HG03280 (cell line): ENCODE measurements around the gene EN2.

Experiments
- ATAC-seq: cut with Tn5 transposase; IDR thresholded peaks from one replicate; pipeline ENCODE4 v1.9.1; 2021; ENCODE audit warnings: mild to moderate bottlenecking, moderate library complexity; ENCODE audit not compliant: unreplicated experiment

EN2 gene

DNA sequence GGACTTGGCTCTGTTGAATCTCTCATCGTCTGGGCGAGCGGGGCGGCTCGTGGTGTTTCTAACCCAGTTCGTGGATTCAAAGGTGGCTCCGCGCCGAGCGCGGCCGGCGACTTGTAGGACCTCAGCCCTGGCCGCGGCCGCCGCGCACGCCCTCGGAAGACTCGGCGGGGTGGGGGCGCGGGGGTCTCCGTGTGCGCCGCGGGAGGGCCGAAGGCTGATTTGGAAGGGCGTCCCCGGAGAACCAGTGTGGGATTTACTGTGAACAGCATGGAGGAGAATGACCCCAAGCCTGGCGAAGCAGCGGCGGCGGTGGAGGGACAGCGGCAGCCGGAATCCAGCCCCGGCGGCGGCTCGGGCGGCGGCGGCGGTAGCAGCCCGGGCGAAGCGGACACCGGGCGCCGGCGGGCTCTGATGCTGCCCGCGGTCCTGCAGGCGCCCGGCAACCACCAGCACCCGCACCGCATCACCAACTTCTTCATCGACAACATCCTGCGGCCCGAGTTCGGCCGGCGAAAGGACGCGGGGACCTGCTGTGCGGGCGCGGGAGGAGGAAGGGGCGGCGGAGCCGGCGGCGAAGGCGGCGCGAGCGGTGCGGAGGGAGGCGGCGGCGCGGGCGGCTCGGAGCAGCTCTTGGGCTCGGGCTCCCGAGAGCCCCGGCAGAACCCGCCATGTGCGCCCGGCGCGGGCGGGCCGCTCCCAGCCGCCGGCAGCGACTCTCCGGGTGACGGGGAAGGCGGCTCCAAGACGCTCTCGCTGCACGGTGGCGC is at the start of gene EN2:
EN2 (plus strand) TSS at position 19 of the 767 bp plus-strand sequence; CDS start at position 268, 249 bp downstream.
- no peak for ATAC-seq

DNA sequence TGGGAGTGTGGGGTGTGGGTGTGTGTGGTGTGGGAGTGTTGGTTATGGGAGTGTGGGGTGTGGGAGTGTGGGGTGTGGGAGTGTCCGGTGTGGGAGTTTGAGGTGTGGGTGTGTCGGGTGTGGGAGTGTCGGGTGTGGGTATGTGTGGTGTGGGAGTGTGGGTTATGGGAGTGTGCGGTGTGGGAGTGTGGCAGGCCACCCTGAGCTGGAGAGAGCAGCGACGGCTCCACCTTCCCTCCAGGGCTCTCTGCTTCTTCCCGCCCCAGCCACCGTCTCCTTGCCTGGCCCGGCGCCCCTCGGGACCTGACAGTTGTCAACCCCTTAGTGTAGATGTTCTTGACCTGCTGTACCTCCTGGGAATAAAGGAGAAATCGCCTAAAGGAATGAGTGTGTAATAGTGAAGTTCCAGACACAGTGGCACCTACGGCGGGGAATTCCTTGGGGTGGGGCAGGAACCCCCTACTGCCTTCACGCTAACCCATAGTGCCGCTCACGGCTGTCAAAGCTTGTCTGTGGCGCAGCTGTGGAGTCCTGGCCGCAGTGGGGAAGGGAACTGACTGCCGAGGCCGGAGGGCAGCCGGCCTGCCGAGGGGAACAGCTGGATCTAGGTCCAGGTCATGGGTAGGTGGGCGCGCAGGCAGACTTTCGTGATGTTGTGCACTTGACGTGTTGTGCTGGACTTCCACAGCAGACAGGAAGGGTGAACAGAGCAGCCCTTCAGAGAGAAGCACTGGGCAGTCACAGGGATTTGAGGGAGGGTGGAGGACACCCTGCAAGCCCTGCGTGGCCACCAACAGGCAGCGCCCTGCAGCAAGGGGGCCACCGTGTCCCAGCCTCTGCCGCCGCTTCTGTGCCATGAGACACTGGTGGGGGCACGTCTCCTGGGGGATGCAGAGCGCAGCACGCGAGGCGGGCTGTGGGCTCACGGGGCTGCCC is 49.0 kb upstream of the EN2 start:
- ATAC-seq = no peak

DNA sequence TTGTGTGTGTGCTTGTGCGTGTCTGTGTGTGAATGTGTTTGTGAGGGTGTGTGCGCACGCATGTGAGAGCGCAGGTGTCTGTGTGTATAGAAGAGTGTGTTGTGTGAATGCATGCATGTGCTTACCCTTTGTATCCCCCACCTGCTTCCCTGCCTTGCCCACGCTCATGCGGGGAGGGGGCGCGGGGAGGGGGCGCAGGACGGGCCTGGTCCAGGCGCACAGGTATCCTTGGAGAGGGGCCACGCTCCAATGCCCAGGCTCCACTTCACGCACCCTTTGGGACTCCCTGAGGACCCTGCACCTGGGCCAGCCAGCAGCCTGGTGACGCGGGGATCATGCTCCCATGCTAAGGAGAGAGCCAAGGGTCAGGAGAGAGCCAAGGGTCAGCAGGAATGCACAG is 47.9 kb upstream of the EN2 start:
- no peak for ATAC-seq

DNA sequence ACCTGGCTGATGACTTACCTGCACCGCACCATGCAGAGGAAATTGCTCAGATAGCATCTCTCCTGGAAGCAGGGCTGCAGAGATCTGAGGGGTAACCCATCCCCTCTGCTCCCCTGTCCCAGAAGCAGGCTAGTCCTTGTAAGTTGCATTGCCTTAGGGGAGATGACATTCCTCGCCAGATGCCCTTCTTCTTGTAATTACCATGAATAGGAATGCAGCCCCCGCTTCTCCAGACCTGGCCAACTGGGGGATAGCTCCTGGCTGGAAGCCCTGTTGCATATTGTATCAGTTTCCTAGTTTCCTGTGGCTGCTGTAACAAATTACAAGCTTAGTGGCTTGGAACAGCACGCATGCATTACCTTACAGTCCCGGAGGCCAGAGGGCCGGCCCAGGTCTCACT is 47.5 kb upstream of the EN2 start:
- no peak for ATAC-seq

DNA sequence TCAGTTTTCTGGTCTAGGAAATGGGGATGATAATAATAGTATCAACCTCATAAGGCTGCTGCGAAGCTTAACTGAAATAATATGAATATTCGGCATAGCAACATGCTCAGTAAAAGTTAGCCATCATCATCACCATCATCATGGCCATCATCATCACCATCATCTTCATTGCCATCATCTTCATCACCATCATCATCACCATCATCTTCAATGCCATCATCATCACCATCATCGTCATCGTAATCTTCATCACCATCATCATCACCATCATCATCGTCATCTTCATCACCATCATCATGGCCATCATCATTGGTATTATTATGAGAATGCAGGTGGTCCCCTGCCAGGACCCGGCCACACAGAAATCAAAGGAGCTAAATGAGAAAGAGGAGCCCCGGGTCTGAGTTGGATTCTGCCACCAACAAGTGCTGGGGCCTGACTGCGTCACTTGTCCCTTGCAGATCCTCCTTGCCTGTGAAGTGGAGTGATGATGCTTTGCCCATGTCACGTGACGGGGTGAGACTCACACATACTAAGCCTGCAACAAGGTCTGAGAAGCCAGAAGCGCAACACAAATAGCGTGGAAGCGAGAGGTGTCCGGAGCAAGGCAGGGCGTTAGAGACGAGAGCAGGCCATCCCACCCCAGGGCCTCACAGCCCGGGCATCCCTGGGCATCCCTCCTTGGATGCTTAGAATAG is 46.1 kb upstream of the EN2 start:
- no peak for ATAC-seq

DNA sequence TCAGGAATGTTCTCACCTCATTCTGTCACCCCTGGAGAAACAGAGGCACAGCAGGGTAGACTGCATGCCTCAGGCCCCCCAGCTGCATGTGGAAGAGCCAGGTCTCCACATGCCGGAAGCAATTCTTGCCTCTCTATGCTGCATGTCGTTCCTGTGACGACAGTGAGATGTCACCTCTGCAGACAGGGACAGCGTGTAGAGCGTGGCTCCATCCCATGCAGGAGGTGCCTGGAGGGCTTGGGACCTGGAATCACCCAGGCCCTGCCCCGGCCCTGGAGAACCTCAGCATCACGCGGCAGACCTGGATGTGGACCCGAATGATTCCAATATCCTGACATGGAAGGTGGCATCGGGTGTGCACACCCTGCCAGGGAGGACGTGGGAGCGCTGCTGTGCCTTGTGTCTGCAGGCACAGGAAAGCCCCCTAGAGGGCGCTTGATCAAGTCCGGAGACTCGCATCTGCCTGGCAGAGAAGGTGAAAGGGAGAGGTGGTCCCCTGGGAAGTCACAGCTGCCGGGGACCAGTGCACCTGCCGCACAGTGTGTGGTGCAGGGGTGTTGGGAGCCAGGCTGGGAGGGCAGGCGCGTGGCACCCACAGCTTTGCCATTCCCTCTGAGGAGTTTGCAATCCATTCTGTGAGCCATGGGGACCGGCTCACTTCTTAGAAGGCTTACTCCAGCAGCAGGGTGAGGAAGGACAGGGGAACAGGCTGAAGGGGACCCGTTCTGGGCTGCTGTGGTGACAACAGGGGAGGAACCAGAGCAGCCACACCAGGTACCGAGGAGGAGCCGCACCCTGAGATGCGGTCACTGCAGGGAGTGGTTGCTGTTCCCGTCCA is 45.3 kb upstream of the EN2 start:
- peak; percentile 89 for ATAC-seq

DNA sequence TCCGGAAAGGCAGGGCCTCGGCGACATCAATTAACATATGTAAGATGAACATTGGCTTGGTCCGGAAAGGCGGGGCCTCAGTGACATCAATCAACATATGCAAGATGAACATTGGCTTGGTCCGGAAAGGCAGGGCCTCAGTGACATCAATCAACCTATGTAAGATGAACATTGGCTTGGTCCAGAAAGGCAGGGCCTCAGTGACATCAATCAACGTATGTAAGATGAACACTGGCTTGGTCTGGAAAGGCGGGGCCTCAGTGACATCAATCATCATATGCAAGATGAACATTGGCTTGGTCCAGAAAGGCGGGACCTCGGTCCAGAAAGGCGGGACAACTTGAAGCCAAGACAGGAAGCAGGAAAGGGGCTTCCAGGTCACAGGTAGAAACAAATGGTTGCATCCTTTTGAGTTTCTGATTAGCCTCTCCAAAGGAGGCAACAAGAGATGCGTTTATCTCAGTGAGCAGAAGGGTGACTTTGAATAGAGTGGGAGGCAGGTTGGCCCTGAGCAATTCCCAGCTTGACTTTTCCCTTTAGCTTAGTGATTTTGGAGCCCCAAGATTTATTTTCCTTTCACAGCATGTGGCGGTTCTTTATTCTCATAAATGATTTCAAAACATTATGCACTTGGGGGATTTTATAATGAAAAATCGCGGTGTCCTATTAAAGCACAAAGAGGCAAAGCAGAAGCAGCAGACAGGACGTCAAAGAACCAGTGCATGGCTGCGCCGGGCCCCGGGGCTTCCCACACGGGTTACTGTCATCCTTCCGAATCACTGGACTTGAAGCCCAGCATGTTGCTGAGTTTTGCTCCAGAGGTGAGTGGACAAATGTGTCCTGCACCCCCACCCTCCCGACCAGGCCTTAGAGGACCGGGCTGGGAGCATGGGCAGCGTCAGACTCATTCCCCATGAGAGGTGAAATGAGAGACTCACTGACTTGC is 43.1 kb upstream of the EN2 start:
- no peak for ATAC-seq

DNA sequence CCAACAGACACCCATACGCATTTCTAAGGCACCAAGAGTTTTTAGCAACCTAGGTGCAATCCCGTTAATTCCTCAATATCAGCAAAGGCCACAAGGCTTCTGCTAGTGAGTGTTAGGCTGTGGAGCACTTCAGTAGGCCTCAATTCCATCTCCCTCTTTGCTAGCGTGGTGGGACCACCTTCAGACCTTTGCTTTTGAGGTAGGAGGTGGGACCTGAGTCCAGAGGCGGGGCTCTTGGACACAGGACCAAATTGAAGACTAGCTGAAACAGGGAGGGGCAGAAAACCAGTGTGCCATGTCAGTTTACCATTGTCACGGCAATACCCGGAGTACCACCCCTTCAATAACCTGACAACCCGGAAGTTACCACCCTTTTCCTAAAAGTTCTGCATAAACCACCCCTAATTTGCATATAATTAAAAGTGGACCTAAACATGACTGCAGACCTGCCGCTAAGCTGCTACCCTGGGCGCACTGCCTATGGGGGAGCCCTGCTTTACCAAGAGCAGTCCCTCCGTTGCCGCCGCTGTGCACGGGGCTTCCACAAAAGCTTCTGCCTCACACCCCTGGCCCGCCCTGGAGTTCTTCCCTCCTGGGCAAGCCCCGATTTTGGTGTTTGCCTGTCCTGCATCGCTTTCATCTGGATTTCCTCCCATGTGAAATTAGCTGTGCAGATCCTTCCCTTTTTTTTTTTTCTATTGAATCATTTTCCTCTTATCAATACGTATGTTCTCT is 41.1 kb upstream of the EN2 start:
- ATAC-seq = no peak

DNA sequence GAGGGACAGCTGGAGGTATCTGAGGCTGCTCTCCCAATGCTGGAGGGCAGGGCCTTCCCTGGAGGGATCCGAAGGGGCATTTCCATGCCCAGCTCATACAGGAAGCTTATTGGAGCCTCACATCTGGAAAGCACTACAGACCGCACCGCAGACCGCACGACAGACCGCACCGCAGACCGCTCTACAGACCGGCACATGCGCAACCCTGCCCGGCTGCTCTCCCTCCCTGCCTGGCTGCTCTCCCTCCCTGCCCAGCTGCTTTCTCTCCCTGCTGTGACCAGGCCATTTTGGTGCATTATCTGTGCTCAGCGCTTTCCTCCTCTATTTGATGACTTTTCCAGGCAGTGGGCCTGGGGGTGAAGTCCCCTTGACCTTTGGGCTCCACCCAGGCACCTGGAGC is 39.6 kb upstream of the EN2 start:
- no peak for ATAC-seq

DNA sequence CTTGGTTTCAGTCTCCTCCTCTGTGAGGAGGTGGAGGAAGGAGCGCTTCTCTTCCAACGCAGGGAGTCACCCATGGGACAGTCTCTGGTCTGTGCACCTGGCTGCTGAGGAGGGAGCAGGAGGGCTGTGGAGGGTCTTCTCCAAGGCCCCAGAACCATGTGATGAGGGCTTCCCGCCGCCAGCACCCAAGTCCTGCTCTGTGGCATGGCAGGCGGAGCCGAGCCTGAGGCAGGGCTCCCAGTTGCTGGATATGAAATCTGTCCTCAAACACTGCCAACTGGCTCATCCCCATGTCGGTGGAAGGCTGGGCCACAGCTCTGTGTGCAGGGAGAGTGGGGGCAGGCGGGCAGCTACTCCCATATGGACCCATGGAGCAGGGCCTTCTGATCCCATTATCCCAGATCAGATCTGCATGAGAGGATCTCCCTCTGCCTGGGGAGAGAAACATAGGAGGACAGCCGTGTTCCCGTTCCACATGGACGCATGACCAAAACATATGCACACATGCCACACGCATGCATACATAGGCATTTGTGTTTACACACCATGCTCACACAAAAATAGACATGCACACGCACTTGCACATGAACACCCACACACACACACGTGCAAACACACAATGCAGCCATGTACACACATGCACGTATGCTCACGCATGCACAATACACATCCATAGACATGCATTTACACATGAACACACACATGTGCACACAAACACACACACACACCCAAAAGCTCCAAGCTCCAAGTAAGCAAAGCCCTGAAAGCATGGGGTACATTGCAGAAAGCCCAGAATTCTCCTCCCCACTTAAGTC is 38.8 kb upstream of the EN2 start:
- ATAC-seq = no peak

DNA sequence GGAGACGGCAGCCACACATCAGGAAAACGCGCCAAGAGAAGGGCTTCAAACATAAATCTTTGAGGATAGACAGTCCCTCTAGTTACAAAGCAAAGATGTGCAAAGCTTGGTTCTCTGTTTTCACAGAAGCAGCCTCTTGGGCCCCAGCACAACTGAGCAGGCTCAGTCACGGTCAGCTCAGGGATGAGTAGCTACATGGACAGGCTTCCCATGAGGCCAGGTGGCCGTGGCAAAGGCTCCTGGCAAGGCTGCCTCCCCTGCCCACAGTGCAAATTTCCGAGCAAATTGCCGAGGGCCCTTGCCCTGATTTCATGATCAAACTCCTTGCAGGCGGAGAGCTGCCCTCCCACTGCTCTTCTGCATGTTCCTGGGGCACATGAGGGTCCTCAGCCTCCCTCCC is 37.8 kb upstream of the EN2 start:
- ATAC-seq = no peak

DNA sequence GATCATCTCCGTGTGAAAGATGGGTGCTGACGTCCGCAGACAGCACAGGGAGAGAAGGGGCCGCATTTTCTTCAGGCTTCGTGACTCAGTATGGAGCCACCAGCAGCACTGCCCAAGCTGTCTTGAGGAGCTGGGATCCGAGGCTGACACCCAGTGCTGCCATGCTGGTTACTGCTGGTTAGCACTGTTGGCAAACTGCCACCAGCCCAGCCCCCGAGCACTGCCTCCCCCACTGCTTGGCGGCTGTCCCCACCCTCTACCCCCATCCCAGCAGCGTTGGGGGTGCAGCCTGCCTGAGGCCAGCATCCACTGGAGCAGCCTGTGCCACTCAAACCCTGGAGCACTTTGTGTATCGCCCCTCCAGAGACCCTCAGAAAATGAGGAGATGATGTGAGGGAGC is 35.8 kb upstream of the EN2 start:
- ATAC-seq = no peak

DNA sequence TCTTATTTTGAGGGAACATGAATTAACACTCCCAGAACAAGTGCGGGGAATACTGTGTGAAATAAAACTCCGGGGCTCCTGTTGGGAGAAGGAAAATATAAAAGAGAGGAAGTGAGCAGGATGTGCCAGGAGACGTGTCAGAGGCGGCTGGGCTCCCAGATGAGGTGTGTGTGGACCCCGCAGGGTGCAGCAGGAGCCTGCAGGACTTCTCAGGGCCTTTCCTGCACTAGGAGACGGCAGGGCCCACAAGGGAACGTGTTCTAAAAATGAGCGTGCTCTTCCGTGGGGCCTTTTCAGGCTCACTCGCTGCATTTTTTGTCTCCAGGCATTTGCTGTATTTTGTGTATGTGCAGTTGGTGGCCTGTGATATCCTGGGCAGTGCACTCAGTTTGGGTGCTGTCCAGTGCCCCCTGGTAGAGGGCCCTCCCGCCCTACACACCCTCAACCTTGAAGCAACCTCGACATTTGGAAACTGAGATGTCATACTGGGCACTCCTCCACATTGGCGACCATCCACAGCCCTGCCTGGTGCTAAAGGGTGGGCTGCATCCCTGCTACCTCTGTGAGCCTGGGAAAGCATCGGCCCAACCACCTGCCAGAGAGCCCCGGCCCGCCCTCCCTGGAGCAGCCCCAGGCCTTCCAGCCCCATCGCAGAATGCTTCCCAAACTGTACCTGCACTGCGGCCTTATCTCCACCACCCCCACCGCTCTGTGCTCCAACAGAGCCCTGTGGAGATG is 35.2 kb upstream of the EN2 start:
- no peak for ATAC-seq

DNA sequence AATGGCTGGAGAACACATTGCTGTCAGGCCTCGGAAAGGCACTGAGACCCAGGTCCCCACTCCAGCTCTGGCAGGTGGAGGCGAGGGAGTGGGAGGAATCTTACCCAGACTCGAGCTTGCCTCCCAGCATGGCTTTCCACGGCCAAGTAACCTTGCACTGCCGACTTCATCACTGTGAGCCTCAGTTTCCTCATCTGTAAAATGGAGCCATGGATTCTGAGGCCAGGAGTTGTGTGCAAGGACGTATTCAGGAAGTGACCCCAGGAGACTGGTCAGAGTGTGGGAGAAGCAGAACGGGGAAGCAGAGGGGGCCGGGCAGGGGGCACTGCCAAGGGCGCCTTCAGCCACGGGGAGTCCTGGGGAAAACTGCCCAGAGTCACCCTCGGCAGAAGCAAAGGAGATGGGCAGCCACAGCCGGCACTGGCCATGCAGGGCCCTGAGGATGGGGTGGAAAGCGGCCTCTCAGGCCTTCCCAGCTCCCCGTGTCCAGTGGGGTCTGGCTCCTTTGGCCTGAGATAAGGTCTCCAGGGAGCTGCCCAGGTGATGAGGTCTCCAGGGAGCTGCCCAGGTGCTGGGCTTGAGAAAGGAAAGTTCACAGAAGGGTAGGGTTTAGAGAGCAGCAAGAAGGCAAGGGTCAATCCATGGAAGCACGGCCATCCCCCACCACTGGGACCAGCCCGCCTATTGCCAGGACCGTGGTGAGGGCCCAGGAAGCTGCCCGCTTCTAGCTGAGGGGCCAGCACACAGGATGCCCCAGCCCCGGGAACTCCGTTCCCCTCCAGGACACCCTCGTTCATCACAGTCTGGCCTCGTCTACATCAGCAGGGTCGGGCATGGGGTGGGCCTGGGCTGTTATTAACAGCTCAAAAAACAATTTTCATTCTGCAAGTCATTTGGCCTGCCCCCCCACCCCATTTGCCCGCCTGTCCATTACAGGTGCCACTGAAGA is 34.3 kb upstream of the EN2 start:
- ATAC-seq = no peak

DNA sequence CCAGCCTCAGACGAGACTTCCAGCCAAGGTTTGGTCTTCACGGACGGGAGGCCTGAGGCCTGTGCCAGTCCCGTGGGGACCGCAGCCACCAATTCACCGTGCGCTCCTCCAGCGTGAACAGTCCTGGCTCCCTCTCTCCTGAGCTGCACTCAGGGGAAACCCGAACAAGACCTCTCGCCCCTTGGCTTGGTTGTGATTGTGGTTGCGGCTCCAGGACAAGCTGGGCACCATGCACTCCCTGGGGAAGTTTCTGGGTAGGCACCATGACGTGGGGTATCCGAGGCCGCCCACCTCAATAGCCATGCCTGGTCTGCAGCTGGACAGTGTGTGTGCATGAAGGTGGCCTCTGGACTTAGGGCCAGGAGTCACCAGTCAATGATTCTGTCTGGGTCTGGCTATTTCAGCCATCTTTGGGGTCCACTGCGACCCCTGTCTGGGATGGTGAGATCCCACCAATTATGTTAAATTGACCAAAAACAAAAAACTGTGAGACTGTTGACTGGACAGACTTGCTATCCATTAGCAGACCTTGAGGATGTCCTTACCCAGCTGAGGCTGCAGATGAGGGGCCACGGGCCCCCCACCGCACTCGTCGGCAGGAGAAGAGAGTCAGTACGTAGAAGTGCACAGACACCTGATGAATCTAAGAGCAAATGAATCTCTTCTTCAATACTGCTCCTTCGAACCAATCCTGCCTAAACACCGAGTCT is 33.5 kb upstream of the EN2 start:
- ATAC-seq = no peak

DNA sequence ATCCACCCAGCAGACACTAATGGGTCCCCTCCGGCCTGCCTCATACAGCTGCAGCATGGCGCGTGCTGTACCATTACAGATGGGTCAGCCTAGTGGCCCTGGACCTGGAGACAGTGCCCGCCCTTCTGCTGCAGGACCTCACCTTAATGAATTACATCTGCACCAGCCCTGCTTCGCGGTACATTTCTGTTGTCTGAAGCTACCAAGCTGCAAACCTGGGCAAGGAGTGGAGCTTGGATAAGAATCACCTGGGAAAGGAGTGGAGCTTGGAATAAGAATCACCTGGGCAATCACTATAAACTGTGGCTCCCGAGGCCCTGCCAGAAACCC is 33.0 kb upstream of the EN2 start:
- ATAC-seq = no peak
